A549 (cell line): ENCODE results near the gene HS6ST3. TPM values are rescaled to one million over a fixed set of nuclear protein-coding genes. Genes with fewer than 3 reads are reported as not detected.

Source experiments
- ATAC-seq, 2 experiments: fragments of 200-7000 bp in 1 of 2; fragments of >200 bp in 1 of 2; cut with Nextera tagmentation in 1 of 2; cut with Tn5 transposase in 1 of 2; 3 replicates each; pipeline versions ENCODE4 v1.8.0 to v1.9.1; 2018 to 2020; ENCODE audit warnings: mild to moderate bottlenecking in 1 of 2, moderate library complexity in 1 of 2
- CTCF ChIA-PET: fragments of 300-600 bp; sonication (Branson Sonifier 250); formaldehyde crosslinking; extraction: SDS; loops from one replicate; lab custom pipeline; 2021; ENCODE audit warnings: antibody characterized with exemption, inconsistent platforms; lab: Yijun Ruan, JAX
- POLR2A ChIA-PET: fragments of 350-600 bp; formaldehyde crosslinking; extraction: SDS; loops from one replicate; lab custom pipeline; 2021; ENCODE audit warnings: antibody characterized with exemption, inconsistent platforms; lab: Yijun Ruan, JAX
- DNase-seq, 2 experiments: peaks; one replicate each; pipeline versions ENCODE4 v3.0.0 to v3.0.0-alpha.2; 2011 to 2016; ENCODE audit warnings: low read depth in 1 of 2, low spot score in 1 of 2
- FAIRE-seq: peaks from 2 replicates; lab custom pipeline; 2011; peaks lifted over from hg19 to GRCh38; lab: Jason Lieb, UNC
- H3K27ac ChIP-seq, 2 experiments: fragments of >200 bp; sonication (Bioruptor Twin); formaldehyde crosslinking; 3 replicates each; pipeline ENCODE4 v1.5.1; 2016 to 2017
- H3K4me1 ChIP-seq: fragments of >200 bp; sonication (Bioruptor Twin); formaldehyde crosslinking; 3 replicates; pipeline ENCODE4 v1.6.1; 2016
- H3K4me2 ChIP-seq: fragments of >200 bp; sonication (Bioruptor Twin); formaldehyde crosslinking; 3 replicates; pipeline ENCODE4 v1.6.1; 2016
- H3K4me3 ChIP-seq: fragments of >200 bp; sonication (Bioruptor Twin); formaldehyde crosslinking; 3 replicates; pipeline ENCODE4 v1.5.1; 2016
- H3K9me3 ChIP-seq: fragments of >200 bp; sonication (Bioruptor Twin); formaldehyde crosslinking; 3 replicates; pipeline ENCODE4 v1.6.1; 2016
- ATOH8 ChIP-seq: fragments of 250-450 bp; sonication (Bioruptor Pico); IDR thresholded peaks from 2 replicates; pipeline ENCODE4 v1.5.0; 2020; ENCODE audit warnings: low read depth, mild to moderate bottlenecking, moderate library complexity
- BCL3 ChIP-seq: fragments of >200 bp; sonication (Bioruptor Twin); formaldehyde crosslinking; IDR thresholded peaks from 3 replicates; pipeline ENCODE4 v1.6.1; 2016
- EHMT2 ChIP-seq: fragments of 200-600 bp; sonication (generic); IDR thresholded peaks from 2 replicates; pipeline ENCODE4 v1.6.1; 2016; ENCODE audit warnings: antibody characterized with exemption, low read depth, mild to moderate bottlenecking, moderate library complexity
- ELK1 ChIP-seq: fragments of 150-350 bp; IDR thresholded peaks from 2 replicates; pipeline ENCODE4 v1.6.1; 2014; ENCODE audit warnings: low read depth, mild to moderate bottlenecking, low read length
- EP300 ChIP-seq, 2 experiments: fragments of >200 bp; sonication (Bioruptor Twin); formaldehyde crosslinking; IDR thresholded peaks; 2 replicates in 1 of 2; 3 replicates in 1 of 2; pipeline ENCODE4 v1.6.1; 2016 to 2017
- ESRRA ChIP-seq: fragments of 150-350 bp; IDR thresholded peaks from 2 replicates; pipeline ENCODE4 v1.6.1; 2014; ENCODE audit warnings: mild to moderate bottlenecking, low read length, borderline replicate concordance
- FOSB ChIP-seq: fragments of 250-450 bp; sonication (Bioruptor Pico); IDR thresholded peaks from 2 replicates; pipeline ENCODE4 v1.5.0; 2020; ENCODE audit warnings: mild to moderate bottlenecking, moderate library complexity
- FOSL2 ChIP-seq, 2 experiments: fragments of 450-650 bp in 1 of 2; fragments of >200 bp in 1 of 2; sonication (Bioruptor Twin) in 1 of 2; formaldehyde crosslinking; IDR thresholded peaks; 2 replicates each; pipeline versions ENCODE4 v1.5.0 to v1.6.1; 2016 to 2020; ENCODE audit warnings: mild to moderate bottlenecking in 1 of 2, moderate library complexity in 1 of 2
- FOXS1 ChIP-seq: fragments of 250-450 bp; sonication (Bioruptor Pico); IDR thresholded peaks from 2 replicates; pipeline ENCODE4 v1.5.0; 2020; ENCODE audit warnings: mild to moderate bottlenecking, moderate library complexity
- GATA3 ChIP-seq: IDR thresholded peaks from 2 replicates; pipeline ENCODE4 v1.6.1; 2012; ENCODE audit warnings: borderline replicate concordance
- HEYL ChIP-seq: fragments of 250-450 bp; sonication (Bioruptor Pico); IDR thresholded peaks from 2 replicates; pipeline ENCODE4 v1.8.0; 2021; ENCODE audit warnings: mild to moderate bottlenecking, moderate library complexity
- HOXB5 ChIP-seq: fragments of 250-450 bp; sonication (Bioruptor Pico); IDR thresholded peaks from 2 replicates; pipeline ENCODE4 v1.5.0; 2020; ENCODE audit warnings: mild to moderate bottlenecking, moderate library complexity
- JUN ChIP-seq, 2 experiments: fragments of >200 bp; sonication (Bioruptor Twin); formaldehyde crosslinking; IDR thresholded peaks; 2 replicates in 1 of 2; 3 replicates in 1 of 2; pipeline ENCODE4 v1.6.1; 2016 to 2017
- KDM1A ChIP-seq: fragments of 200-600 bp; sonication (generic); IDR thresholded peaks from 2 replicates; pipeline ENCODE4 v1.6.1; 2016; ENCODE audit warnings: low read depth, mild to moderate bottlenecking
- KDM5A ChIP-seq: fragments of 200-600 bp; sonication (generic); IDR thresholded peaks from 2 replicates; pipeline ENCODE4 v1.6.1; 2016; ENCODE audit warnings: antibody characterized with exemption, mild to moderate bottlenecking
- MAFK ChIP-seq: fragments of 450-650 bp; IDR thresholded peaks from 2 replicates; pipeline ENCODE4 v1.6.1; 2014; ENCODE audit not compliant: partially characterized antibody
- MAZ ChIP-seq: fragments of 150-350 bp; IDR thresholded peaks from 2 replicates; pipeline ENCODE4 v1.6.1; 2014; ENCODE audit warnings: antibody characterized with exemption, low read depth, low read length, borderline replicate concordance
- NFE2L2 ChIP-seq: fragments of 150-350 bp; conservative IDR thresholded peaks from 2 replicates; pipeline ENCODE4 v1.6.1; 2014; ENCODE audit warnings: low read length
- PBX3 ChIP-seq: IDR thresholded peaks from 2 replicates; pipeline ENCODE4 v1.6.1; 2012
- PHF8 ChIP-seq: fragments of 200-600 bp; sonication (generic); IDR thresholded peaks from 2 replicates; pipeline ENCODE4 v1.6.1; 2016; ENCODE audit warnings: low read depth, mild to moderate bottlenecking, antibody characterized with exemption, moderate library complexity, borderline replicate concordance
- POLR2A ChIP-seq: IDR thresholded peaks from 2 replicates; pipeline ENCODE4 v1.6.1; 2012; ENCODE audit warnings: mild to moderate bottlenecking, low read length
- POLR2AphosphoS2 ChIP-seq: conservative IDR thresholded peaks from 2 replicates; pipeline ENCODE4 v1.6.1; 2012; ENCODE audit warnings: low read length, improper control_type of control experiment, inconsistent platforms
- RFX5 ChIP-seq: fragments of 450-650 bp; IDR thresholded peaks from 2 replicates; pipeline ENCODE4 v1.7.1; 2014; ENCODE audit warnings: antibody characterized with exemption, mild to moderate bottlenecking, moderate library complexity
- ZC3H11A ChIP-seq: fragments of 450-650 bp; IDR thresholded peaks from 2 replicates; pipeline ENCODE4 v1.6.1; 2014; ENCODE audit warnings: antibody characterized with exemption, mild to moderate bottlenecking
- ZFP36 ChIP-seq: fragments of 450-650 bp; IDR thresholded peaks from 2 replicates; pipeline ENCODE4 v1.6.1; 2014; ENCODE audit warnings: borderline replicate concordance; ENCODE audit not compliant: partially characterized antibody
- ZNF302 ChIP-seq: fragments of 250-450 bp; sonication (Bioruptor Pico); IDR thresholded peaks from 2 replicates; pipeline ENCODE4 v1.9.0; 2021; ENCODE audit warnings: inconsistent platforms, mild to moderate bottlenecking, moderate library complexity
- ZSCAN20 ChIP-seq: fragments of 250-450 bp; sonication (Bioruptor Pico); IDR thresholded peaks from 2 replicates; pipeline ENCODE4 v1.8.0; 2022; ENCODE audit warnings: mild to moderate bottlenecking, moderate library complexity
- WGBS: methylation state at CpG from one replicate; pipeline ENCODE4 v1.1.6; 2017; ENCODE audit errors: missing lambda C conversion rate; 5-methylcytosine and 5-hydroxymethylcytosine counted together
- polyA plus RNA-seq, 4 experiments: library from polyadenylated mRNA; depleted of rRNA in 3 of 4; stranded (reverse); fragments of >200 nt; fragmentation: RNase III in 1 of 4; extraction: RNeasy Plus Mini Kit Qiagen cat#74134 plus additional on column Dnase treatment in 1 of 4; gene quantifications; 2 replicates in 3 of 4; 3 replicates in 1 of 4; pipeline ENCODE4 v1.2.3, GENCODE V29; 2011 to 2017

The HS6ST3 gene
- polyA plus RNA-seq, 2 of the 4 experiments (the other 2 are of a cell fraction) = not detected

- no peak for ATAC-seq
- Histone ChIP-seq H3K4me2 (no peak overlapping the region), H3K27ac (no peak overlapping the region), H3K4me1 (no peaks in the 10 kb centered on the region), H3K4me3 (no peak overlapping the region), H3K9me3 (no peaks in the 10 kb centered on the region)
- ChIA-PET CTCF (no interaction called here), POLR2A (no interaction called here)
- 49% methylated on average over 3 of the region's 3 CpGs for WGBS
- FAIRE-seq = no peak
- no peak for DNase-seq
- TF ChIP-seq ZFP36 (no peak), POLR2AphosphoS2 (no peak), FOSB (CRISPR knock-in tag) (no peak), NFE2L2 (no peak), MAFK (no peak), FOSL2 (IDR thresholded peaks at IDR 0.05) (no peak), FOSL2 (CRISPR knock-in tag; IDR thresholded peaks at IDR 0.05) (no peak), EP300 (IDR thresholded peaks at IDR 0.05) (no peak), ZNF302 (CRISPR knock-in tag) (no peak), HEYL (CRISPR knock-in tag) (no peak), FOXS1 (CRISPR knock-in tag) (no peak), RFX5 (no peak), EHMT2 (no peak), PHF8 (no peak), MAZ (no peak), ESRRA (no peak), POLR2A (no peak), GATA3 (no peak), HOXB5 (no peak), KDM5A (no peak)
Measured at GRCh38 chr13:96377835-96378234, 287.9 kb downstream of the HS6ST3 start.

- no peaks in the 10 kb centered on the region for H3K9me3 ChIP-seq
- H3K4me3 ChIP-seq = no peak overlapping the region
- ChIA-PET POLR2A (no interaction called here), CTCF (no interaction called here)
- H3K4me1 ChIP-seq = no peaks in the 10 kb centered on the region
- ATAC-seq (no peak), FAIRE-seq (no peak), DNase-seq (no peak)
- WGBS = 17% methylated on average over 1 of the region's 1 CpG
- H3K4me2 ChIP-seq = no peak overlapping the region
- no peak overlapping the region for H3K27ac ChIP-seq
- no peak for TF ChIP-seq JUN (IDR thresholded peaks at IDR 0.05)
- TF ChIP-seq ELK1 = no peak
- TF ChIP-seq ZC3H11A = no peak
Measured at GRCh38 chr13:96379967-96380366, 290.1 kb downstream of the HS6ST3 start.

- no peaks in the 10 kb centered on the region for H3K9me3 ChIP-seq
- no peaks in the 10 kb centered on the region for H3K4me1 ChIP-seq
- H3K27ac ChIP-seq = no peak overlapping the region
- ChIA-PET CTCF (no interaction called here), POLR2A (no interaction called here)
- WGBS = 24% methylated on average over 4 of the region's 5 CpGs
- no peak overlapping the region for H3K4me2 ChIP-seq
- ATAC-seq (no peak), DNase-seq (no peak), FAIRE-seq (no peak)
- no peak overlapping the region for H3K4me3 ChIP-seq
- no peak for TF ChIP-seq KDM1A
- TF ChIP-seq FOXS1 (CRISPR knock-in tag) = no peak
- no peak for TF ChIP-seq PHF8
- no peak for TF ChIP-seq ATOH8 (CRISPR knock-in tag)
- no peak for TF ChIP-seq BCL3
- no peak for TF ChIP-seq HEYL (CRISPR knock-in tag)
- TF ChIP-seq ZSCAN20 (CRISPR knock-in tag) = no peak
- no peak for TF ChIP-seq PBX3
Measured at GRCh38 chr13:96381681-96382080, 291.8 kb downstream of the HS6ST3 start.
